Gastroesophageal sphincter (tissue), 3 donors: Measurements from ENCODE around the gene HCN4.

Source experiments
- CTCF ChIP-seq, 4 experiments: fragments of 200-600 bp in 2 of 4; fragments of 450-650 bp in 2 of 4; sonication (generic) in 1 of 4; IDR thresholded peaks; one replicate each; pipeline ENCODE4 v1.5.1; 2017 to 2019; ENCODE audit warnings: antibody characterized with exemption in 4 of 4, mild to moderate bottlenecking in 2 of 4, moderate library complexity in 2 of 4
- EP300 ChIP-seq: sonication (generic); formaldehyde crosslinking; IDR thresholded peaks from one replicate; pipeline ENCODE4 v1.6.1; 2017; ENCODE audit warnings: antibody characterized with exemption, mild to moderate bottlenecking
- POLR2A ChIP-seq, 2 donors: fragments of 450-650 bp; IDR thresholded peaks; one replicate each; pipeline ENCODE4 v1.6.1; 2017; ENCODE audit warnings: antibody characterized with exemption in 2 of 2, mild to moderate bottlenecking in 2 of 2, moderate library complexity in 1 of 2
- POLR2AphosphoS5 ChIP-seq: sonication (generic); formaldehyde crosslinking; IDR thresholded peaks from one replicate; pipeline ENCODE4 v1.6.1; 2017; ENCODE audit warnings: antibody characterized with exemption

GRCh38 chr15:73329501-73330200 is 39.1 kb downstream of the HCN4 start:
- TF ChIP-seq CTCF (IDR thresholded peaks at IDR 0.05) (no peak), POLR2A (IDR thresholded peaks at IDR 0.05) (no peak), EP300 (no peak), POLR2AphosphoS5 (no peak)
